ENCODE data around the gene C14orf132.

C14orf132 gene

DNA sequence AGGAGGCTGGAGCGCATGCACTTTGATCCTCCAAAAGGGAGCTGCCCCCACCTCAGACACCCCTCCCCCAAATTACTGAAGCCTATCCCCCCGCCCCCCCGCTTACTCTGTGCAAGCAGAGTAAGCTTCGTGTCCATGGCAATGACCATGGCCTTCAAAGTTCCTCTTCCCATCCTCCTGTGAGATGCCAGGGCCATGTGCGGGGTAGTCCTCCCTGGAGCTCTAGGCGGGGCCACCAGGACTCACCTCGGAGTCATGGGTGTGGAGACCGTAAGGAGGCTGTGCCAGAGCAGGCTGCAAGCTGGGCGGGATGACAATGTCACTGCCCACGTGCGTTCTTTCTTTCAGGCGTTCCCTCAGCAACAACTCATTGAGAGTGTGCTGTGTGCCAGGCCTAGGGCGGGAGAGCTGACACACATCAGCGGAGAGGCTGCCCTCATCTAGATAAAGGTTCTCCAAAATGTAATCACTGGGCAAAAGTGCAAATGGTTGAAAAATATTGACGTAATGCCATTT, 66.8 kb downstream of the C14orf132 start:
- H3K9me3 ChIP-seq (ENCODE audit: insufficient read depth, low read depth, low read length), result no peaks in the 10 kb centered on the region; the same call in 1 of the 2 replicates
- no peak overlapping the region for H3K4me2 ChIP-seq (ENCODE audit: low read depth, low read length, poor library complexity, severe bottlenecking)
- no peak overlapping the region for H2AFZ ChIP-seq (ENCODE audit: low read length)
- no peaks in the 10 kb centered on the region for H3K79me2 ChIP-seq (ENCODE audit: insufficient read depth, low read length)
- no peaks in the 10 kb centered on the region for H3K36me3 ChIP-seq (ENCODE audit: insufficient read depth, low read length)
- no peaks in the 10 kb centered on the region for H4K20me1 ChIP-seq (ENCODE audit: insufficient read depth, low read length, poor library complexity, severe bottlenecking)
- TF ChIP-seq, protein P1, sequence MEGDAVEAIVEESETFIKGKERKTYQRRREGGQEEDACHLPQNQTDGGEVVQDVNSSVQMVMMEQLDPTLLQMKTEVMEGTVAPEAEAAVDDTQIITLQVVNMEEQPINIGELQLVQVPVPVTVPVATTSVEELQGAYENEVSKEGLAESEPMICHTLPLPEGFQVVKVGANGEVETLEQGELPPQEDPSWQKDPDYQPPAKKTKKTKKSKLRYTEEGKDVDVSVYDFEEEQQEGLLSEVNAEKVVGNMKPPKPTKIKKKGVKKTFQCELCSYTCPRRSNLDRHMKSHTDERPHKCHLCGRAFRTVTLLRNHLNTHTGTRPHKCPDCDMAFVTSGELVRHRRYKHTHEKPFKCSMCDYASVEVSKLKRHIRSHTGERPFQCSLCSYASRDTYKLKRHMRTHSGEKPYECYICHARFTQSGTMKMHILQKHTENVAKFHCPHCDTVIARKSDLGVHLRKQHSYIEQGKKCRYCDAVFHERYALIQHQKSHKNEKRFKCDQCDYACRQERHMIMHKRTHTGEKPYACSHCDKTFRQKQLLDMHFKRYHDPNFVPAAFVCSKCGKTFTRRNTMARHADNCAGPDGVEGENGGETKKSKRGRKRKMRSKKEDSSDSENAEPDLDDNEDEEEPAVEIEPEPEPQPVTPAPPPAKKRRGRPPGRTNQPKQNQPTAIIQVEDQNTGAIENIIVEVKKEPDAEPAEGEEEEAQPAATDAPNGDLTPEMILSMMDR (conservative IDR thresholded peaks at IDR 0.05; ENCODE audit: low read length), result no peak
- no peak for TF ChIP-seq EZH2phosphoT487 (IDR thresholded peaks at IDR 0.05; ENCODE audit: borderline replicate concordance)
- H3K27me3 ChIP-seq (ENCODE audit: insufficient read depth, low read length, poor library complexity, severe bottlenecking), result no peaks in the 10 kb centered on the region
- no peaks in the 10 kb centered on the region for H3F3A ChIP-seq (ENCODE audit: low read depth)
- H3K4me3 ChIP-seq (ENCODE audit: low read length, poor library complexity, severe bottlenecking), result no peak overlapping the region
- no peaks in the 10 kb centered on the region for H3K4me1 ChIP-seq (ENCODE audit: insufficient read depth, low read length, poor library complexity, severe bottlenecking)
- H3K9ac ChIP-seq (ENCODE audit: low read depth, low read length, poor library complexity, severe bottlenecking), result no peak overlapping the region
- no peaks in the 10 kb centered on the region for H3K9me2 ChIP-seq (replicated peaks; ENCODE audit: low read depth, low read length)

DNA sequence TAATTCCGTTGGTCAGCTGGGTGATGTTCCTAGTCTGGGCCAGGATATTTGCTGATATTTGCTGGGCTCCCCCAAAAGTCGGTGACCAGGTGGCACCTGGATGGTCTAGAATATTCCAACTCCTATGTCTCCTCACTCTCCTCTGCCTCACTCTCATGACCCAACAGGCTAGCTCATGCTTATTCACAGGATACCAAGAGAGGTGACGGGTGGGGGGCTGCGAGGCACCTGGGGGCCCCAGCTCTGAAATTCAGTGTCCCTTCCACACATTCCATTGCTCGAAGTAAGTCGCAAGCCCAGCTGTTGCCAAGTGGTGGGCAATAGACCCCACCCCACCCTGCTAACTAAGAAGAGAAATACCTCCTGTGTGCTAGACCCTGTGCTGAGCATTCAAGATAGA, 67.7 kb downstream of the C14orf132 start:
- Histone ChIP-seq H3K9ac (ENCODE audit: low read depth, low read length, poor library complexity, severe bottlenecking) (no peak overlapping the region), H3K9me2 (replicated peaks; ENCODE audit: low read depth, low read length) (no peaks in the 10 kb centered on the region), H3K4me2 (ENCODE audit: low read depth, low read length, poor library complexity, severe bottlenecking) (no peak overlapping the region), H3K36me3 (ENCODE audit: insufficient read depth, low read length) (no peaks in the 10 kb centered on the region), H3K4me3 (ENCODE audit: low read length, poor library complexity, severe bottlenecking) (no peak overlapping the region), H3K79me2 (ENCODE audit: insufficient read depth, low read length) (no peaks in the 10 kb centered on the region), H3F3A (ENCODE audit: low read depth) (no peaks in the 10 kb centered on the region), H3K9me3 (ENCODE audit: insufficient read depth, low read depth, low read length) (no peaks in the 10 kb centered on the region; the same call in 1 of the 2 replicates), H2AFZ (ENCODE audit: low read length) (no peak overlapping the region), H4K20me1 (ENCODE audit: insufficient read depth, low read length, poor library complexity, severe bottlenecking) (no peaks in the 10 kb centered on the region), H3K4me1 (ENCODE audit: insufficient read depth, low read length, poor library complexity, severe bottlenecking) (no peaks in the 10 kb centered on the region), H3K27me3 (ENCODE audit: insufficient read depth, low read length, poor library complexity, severe bottlenecking) (no peaks in the 10 kb centered on the region)
- TF ChIP-seq EZH2phosphoT487 (IDR thresholded peaks at IDR 0.05; ENCODE audit: borderline replicate concordance), result no peak
- TF ChIP-seq, protein P1 (conservative IDR thresholded peaks at IDR 0.05; ENCODE audit: low read length), result no peak

DNA sequence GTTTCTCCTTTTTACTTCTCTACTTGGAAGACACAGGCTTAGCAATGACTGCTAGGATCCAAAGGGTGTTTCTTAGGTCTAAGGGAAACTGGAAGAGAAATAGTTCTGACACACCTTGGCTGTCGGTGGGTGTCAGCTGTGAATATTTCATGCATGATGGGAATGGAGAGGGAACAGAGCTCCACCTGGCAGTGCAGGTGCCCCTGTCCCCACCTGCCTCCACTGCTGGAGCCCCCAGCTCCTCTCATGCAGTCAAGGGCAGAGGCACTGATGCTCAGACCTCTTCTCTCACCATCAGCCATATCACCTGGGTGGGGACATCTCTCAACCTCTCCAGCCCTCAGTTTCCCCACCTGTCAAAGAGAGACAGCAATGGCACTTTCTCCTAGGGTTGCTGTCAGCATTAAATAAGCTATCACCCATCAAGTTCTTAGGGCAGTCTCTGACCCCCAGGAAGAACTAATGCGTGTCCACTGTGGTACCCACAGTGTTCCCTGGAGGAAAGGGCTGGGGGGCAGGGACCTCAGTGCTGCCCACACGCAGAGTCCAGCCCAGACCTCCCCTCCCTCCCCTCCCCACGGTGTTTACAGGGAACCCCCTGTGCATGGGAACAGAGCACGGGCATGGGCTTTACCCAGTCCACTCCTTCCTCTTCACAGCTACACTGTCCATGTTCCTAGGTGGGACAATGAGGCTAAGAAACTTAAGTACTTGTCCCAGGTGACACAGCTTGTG, 69.1 kb downstream of the C14orf132 start:
- H3K9me2 ChIP-seq (replicated peaks; ENCODE audit: low read depth, low read length), result no peaks in the 10 kb centered on the region
- H4K20me1 ChIP-seq (ENCODE audit: insufficient read depth, low read length, poor library complexity, severe bottlenecking), result no peaks in the 10 kb centered on the region
- no peak overlapping the region for H3K9ac ChIP-seq (ENCODE audit: low read depth, low read length, poor library complexity, severe bottlenecking)
- H2AFZ ChIP-seq (ENCODE audit: low read length), result no peak overlapping the region
- H3K79me2 ChIP-seq (ENCODE audit: insufficient read depth, low read length), result no peaks in the 10 kb centered on the region
- no peaks in the 10 kb centered on the region for H3K36me3 ChIP-seq (ENCODE audit: insufficient read depth, low read length)
- H3K4me1 ChIP-seq (ENCODE audit: insufficient read depth, low read length, poor library complexity, severe bottlenecking), result no peaks in the 10 kb centered on the region
- H3K4me3 ChIP-seq (ENCODE audit: low read length, poor library complexity, severe bottlenecking), result no peak overlapping the region
- H3K9me3 ChIP-seq (ENCODE audit: insufficient read depth, low read depth, low read length), result peaks cover 1% of the 10 kb centered on the region; the same call in 1 of the 2 replicates
- TF ChIP-seq EZH2phosphoT487 (IDR thresholded peaks at IDR 0.05; ENCODE audit: borderline replicate concordance), result no peak
- TF ChIP-seq, protein P1 (conservative IDR thresholded peaks at IDR 0.05; ENCODE audit: low read length), result peak; percentile 20
- H3F3A ChIP-seq (ENCODE audit: low read depth), result no peaks in the 10 kb centered on the region
- no peak overlapping the region for H3K4me2 ChIP-seq (ENCODE audit: low read depth, low read length, poor library complexity, severe bottlenecking)
- no peaks in the 10 kb centered on the region for H3K27me3 ChIP-seq (ENCODE audit: insufficient read depth, low read length, poor library complexity, severe bottlenecking)
